ENCODE data around the gene XAGE3.
"Not testable (repeated sequence)": the region's sequence is repeated elsewhere in the genome, so short reads cannot be mapped to it uniquely, and the experiment has no call there.

The XAGE3 gene

GRCh38 chrX:52843619-52844018, 24.3 kb downstream of the XAGE3 start:
- not testable (repeated sequence) for DNase-seq

- no peak for DNase-seq
These were observed 28.7 kb downstream of the XAGE3 start for GRCh38 chrX:52839137-52839536.

GRCh38 chrX:52830551-52830950, 37.3 kb downstream of the XAGE3 start:
- DNase-seq = no peak

- DNase-seq = no peak
These were observed 43.3 kb downstream of the XAGE3 start for GRCh38 chrX:52824608-52825007.

GRCh38 chrX:52821079-52821760, 46.7 kb downstream of the XAGE3 start:
- no peak for DNase-seq

GRCh38 chrX:52819788-52820187, 48.1 kb downstream of the XAGE3 start:
- no peak for DNase-seq

Measured in anterior cingulate cortex (tissue), 58 donors.